ENCODE data around the gene PHF20.

PHF20 gene

GRCh38 chr20:35791097-35791496 is 19.3 kb downstream of the PHF20 start:
- H3K36me3 ChIP-seq (ENCODE audit: low read depth), result peaks cover 23% of the 10 kb centered on the region
- H3K27ac ChIP-seq (ENCODE audit: poor library complexity, severe bottlenecking), result no peak overlapping the region
- DNase-seq (ENCODE audit: low spot score) (no peak), ATAC-seq (ENCODE audit: low read depth) (no peak)
- H3K4me1 ChIP-seq (ENCODE audit: insufficient read depth, poor library complexity, severe bottlenecking), result no peaks in the 10 kb centered on the region
- no peak for TF ChIP-seq CTCF (IDR thresholded peaks at IDR 0.05; ENCODE audit: poor library complexity, severe bottlenecking)
- H3K27me3 ChIP-seq (ENCODE audit: insufficient read depth, poor library complexity, severe bottlenecking), result no peaks in the 10 kb centered on the region
- no peak overlapping the region for H3K4me3 ChIP-seq (ENCODE audit: severe bottlenecking)
- H3K9me3 ChIP-seq (ENCODE audit: severe bottlenecking), result no peaks in the 10 kb centered on the region

- no peaks in the 10 kb centered on the region for H3K4me1 ChIP-seq (ENCODE audit: insufficient read depth, poor library complexity, severe bottlenecking)
- ATAC-seq (ENCODE audit: low read depth), result peak; percentile 39; the same call in 1 of the 3 replicates
- no peak for TF ChIP-seq CTCF (IDR thresholded peaks at IDR 0.05; ENCODE audit: poor library complexity, severe bottlenecking)
- no peaks in the 10 kb centered on the region for H3K27me3 ChIP-seq (ENCODE audit: insufficient read depth, poor library complexity, severe bottlenecking)
- no peak overlapping the region for H3K4me3 ChIP-seq (ENCODE audit: severe bottlenecking)
- no peak for DNase-seq (ENCODE audit: low spot score)
- H3K36me3 ChIP-seq (ENCODE audit: low read depth), result peaks cover 16% of the 10 kb centered on the region
- no peaks in the 10 kb centered on the region for H3K9me3 ChIP-seq (ENCODE audit: severe bottlenecking)
- H3K27ac ChIP-seq (ENCODE audit: poor library complexity, severe bottlenecking), result no peak overlapping the region
Measured at GRCh38 chr20:35791821-35792220, 20.0 kb downstream of the PHF20 start.

GRCh38 chr20:35792740-35793139 is 20.9 kb downstream of the PHF20 start:
- no peak for DNase-seq (ENCODE audit: low spot score)
- H3K27me3 ChIP-seq (ENCODE audit: insufficient read depth, poor library complexity, severe bottlenecking), result no peaks in the 10 kb centered on the region
- TF ChIP-seq CTCF (IDR thresholded peaks at IDR 0.05; ENCODE audit: poor library complexity, severe bottlenecking), result no peak
- ATAC-seq (ENCODE audit: low read depth), result no peak
- peaks cover 16% of the 10 kb centered on the region for H3K36me3 ChIP-seq (ENCODE audit: low read depth)
- H3K27ac ChIP-seq (ENCODE audit: poor library complexity, severe bottlenecking), result no peak overlapping the region
- no peaks in the 10 kb centered on the region for H3K4me1 ChIP-seq (ENCODE audit: insufficient read depth, poor library complexity, severe bottlenecking)
- no peak overlapping the region for H3K4me3 ChIP-seq (ENCODE audit: severe bottlenecking)
- H3K9me3 ChIP-seq (ENCODE audit: severe bottlenecking), result no peaks in the 10 kb centered on the region

GRCh38 chr20:35796571-35796970 is 24.8 kb downstream of the PHF20 start:
- Histone ChIP-seq H3K36me3 (ENCODE audit: low read depth) (peaks cover 29% of the 10 kb centered on the region), H3K9me3 (ENCODE audit: severe bottlenecking) (no peaks in the 10 kb centered on the region), H3K27ac (ENCODE audit: poor library complexity, severe bottlenecking) (no peak overlapping the region), H3K27me3 (ENCODE audit: insufficient read depth, poor library complexity, severe bottlenecking) (no peaks in the 10 kb centered on the region), H3K4me1 (ENCODE audit: insufficient read depth, poor library complexity, severe bottlenecking) (no peaks in the 10 kb centered on the region), H3K4me3 (ENCODE audit: severe bottlenecking) (no peak overlapping the region)
- no peak for TF ChIP-seq CTCF (IDR thresholded peaks at IDR 0.05; ENCODE audit: poor library complexity, severe bottlenecking)
- no peak for ATAC-seq (ENCODE audit: low read depth)
- DNase-seq (ENCODE audit: low spot score), result no peak

- Histone ChIP-seq H3K36me3 (ENCODE audit: low read depth) (peaks cover 71% of the 10 kb centered on the region), H3K4me1 (ENCODE audit: insufficient read depth, poor library complexity, severe bottlenecking) (peaks cover 7% of the 10 kb centered on the region), H3K4me3 (ENCODE audit: severe bottlenecking) (no peak overlapping the region), H3K9me3 (ENCODE audit: severe bottlenecking) (no peaks in the 10 kb centered on the region), H3K27ac (ENCODE audit: poor library complexity, severe bottlenecking) (no peak overlapping the region), H3K27me3 (ENCODE audit: insufficient read depth, poor library complexity, severe bottlenecking) (no peaks in the 10 kb centered on the region)
- TF ChIP-seq CTCF (IDR thresholded peaks at IDR 0.05; ENCODE audit: poor library complexity, severe bottlenecking), result no peak
- ATAC-seq (ENCODE audit: low read depth) (no peak), DNase-seq (ENCODE audit: low spot score) (no peak)
Measured at GRCh38 chr20:35801865-35802264, 30.1 kb downstream of the PHF20 start.
